Stimulated activated naive CD8-positive, alpha-beta T cell treated with anti-CD3 and anti-CD28 coated beads, Interleukin-15, Interleukin-2, amounts not matched to agents 100 U/mL and 50 U/mL, for 24 hours (primary cell): ENCODE data around the gene KCTD5.
"Not testable (repeated sequence)": the region's sequence is repeated elsewhere in the genome, so short reads cannot be mapped to it uniquely, and the experiment has no call there.

ENCODE experiments used
- ATAC-seq: fragments of 150-1000 bp; cut with Tn5 transposase; one replicate; pipeline ENCODE4 v1.10.0; 2021
- DNase-seq: peaks from one replicate; pipeline ENCODE4 v3.0.0; 2021

Gene KCTD5

GRCh38 chr16:2673066-2673999 lies 9.0 kb upstream of the KCTD5 start:
- ATAC-seq (peak; percentile 97), DNase-seq (peak; percentile 95)

DNA sequence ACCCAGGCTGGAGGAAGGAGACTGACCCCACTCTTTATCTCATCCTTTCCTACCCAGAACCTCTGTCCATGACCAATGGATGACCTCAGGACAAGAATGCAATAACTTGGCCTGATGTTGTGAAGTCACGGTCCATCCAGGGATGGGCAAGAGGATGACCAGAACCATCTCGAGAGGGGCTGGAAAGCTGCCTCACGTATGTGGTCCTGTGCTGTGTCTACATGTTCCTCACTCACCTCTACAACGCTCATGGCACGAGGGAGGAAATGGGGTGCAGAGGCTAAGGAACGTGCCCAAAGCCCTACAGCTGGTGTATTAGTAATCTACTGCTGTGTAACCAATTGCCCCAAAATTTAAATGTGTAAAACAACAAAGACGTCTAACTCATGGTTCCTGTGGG lies 7.3 kb upstream of the KCTD5 start:
- DNase-seq (no peak), ATAC-seq (no peak)

DNA sequence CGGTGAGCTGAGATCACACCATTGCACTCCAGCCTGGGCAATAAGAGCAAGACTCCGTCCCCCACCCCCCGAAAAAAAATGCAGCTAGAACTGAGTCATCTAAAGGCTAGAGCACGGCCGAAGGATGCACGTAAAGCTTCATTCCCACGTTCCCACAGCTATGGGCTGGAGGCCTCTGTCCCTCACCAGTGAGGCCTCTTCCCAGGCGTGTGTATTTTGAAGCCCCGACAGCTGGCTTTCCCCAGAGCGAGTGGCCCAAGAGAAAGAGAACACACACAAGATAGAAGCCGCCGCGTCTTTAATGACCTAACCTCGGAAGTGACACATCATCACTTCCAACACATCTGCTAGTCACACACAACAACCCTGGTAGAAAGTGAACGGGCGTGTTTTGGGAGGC lies 6.6 kb upstream of the KCTD5 start:
- ATAC-seq = no peak

DNA sequence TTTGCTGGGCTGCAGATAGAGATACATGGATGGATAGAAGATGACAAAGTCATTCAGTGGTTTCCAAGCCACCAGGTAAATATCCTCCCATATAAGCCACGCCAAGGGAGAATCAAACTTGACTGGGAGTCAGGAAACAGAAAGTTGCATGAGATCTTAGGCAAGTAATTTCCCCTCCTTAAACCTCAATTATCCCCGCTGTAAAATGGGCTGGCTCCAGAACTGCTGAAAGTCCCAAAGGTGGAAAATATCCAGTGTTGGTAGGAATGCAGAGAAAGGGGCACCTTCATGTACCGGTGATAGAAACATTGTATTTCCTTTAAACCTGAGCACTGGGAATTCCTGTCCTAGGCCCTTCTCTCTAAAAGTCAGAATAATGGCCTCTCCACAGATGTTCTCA lies 5.4 kb upstream of the KCTD5 start:
- DNase-seq, ATAC-seq: not testable (repeated sequence)

More for the DNA sequence above, 6.6 kb upstream of the KCTD5 start:
- no peak for DNase-seq

DNA sequence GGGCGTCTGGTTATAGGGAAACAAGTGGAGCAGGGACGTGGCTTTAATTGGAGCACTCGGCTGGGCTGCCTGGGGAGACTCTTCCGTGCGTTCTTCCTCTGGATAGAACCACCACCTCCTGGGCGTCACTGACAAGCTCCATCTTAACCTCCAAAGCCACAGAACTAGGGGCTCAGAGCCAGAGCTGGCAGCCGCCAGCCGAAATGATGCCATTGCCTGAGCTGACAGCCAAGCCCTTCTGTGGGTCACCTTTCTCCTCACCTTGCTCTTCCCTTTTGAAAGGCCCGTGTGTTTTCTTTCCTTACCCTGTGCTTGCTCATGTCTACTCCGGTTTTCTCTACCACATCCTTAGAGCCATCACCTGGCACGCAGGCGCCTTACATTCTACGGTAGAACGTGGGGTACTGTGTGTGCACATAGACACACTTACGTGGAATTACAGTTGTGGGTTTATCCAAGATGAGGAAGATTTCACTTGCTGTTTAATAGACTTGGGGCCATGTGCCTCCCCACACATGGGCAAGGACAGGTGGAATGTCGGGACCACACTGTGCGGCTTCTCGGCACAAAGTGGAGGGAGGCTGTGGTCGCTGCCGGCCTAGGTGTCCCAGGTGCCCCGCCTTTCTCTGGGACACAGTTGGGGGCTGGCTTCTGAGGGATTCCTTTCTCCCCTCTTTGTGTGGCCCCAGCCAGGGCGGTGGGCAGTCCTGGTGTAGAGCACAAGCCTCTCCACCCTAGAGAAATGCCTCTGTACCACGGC lies 3.9 kb upstream of the KCTD5 start:
- DNase-seq, ATAC-seq: not testable (repeated sequence)

DNA sequence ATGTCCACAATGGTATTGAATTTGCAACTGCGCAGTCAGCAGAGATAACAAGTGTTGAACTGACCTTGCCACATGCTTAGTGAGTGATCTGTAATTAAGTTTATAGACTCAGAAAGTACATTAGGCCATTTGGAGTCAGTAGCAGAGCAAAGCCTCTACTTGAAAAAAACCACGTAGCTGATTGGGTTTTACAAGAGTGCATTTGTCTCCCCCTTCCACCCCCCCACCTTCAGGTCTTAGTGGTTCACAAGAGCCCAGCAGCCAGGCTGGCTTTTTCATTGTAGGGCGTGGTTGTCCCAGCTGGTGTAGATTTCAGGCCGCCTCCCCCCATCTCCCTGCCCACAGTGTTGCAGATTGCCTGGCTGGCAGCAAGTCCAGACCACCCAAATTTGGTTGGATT lies 2.4 kb upstream of the KCTD5 start:
- not testable (repeated sequence) for DNase-seq, ATAC-seq

GRCh38 chr16:2680360-2680759 lies 2.0 kb upstream of the KCTD5 start:
- not testable (repeated sequence) for DNase-seq
- ATAC-seq = peak; percentile 20

GRCh38 chr16:2683041-2683440 lies 718 bp downstream of the KCTD5 start:
- not testable (repeated sequence) for DNase-seq, ATAC-seq

GRCh38 chr16:2686075-2686474 lies 3.8 kb downstream of the KCTD5 start:
- ATAC-seq = peak; percentile 6
- not testable (repeated sequence) for DNase-seq

- ATAC-seq = peak; percentile 7
Measured at GRCh38 chr16:2686912-2687507, 4.7 kb downstream of the KCTD5 start.

DNA sequence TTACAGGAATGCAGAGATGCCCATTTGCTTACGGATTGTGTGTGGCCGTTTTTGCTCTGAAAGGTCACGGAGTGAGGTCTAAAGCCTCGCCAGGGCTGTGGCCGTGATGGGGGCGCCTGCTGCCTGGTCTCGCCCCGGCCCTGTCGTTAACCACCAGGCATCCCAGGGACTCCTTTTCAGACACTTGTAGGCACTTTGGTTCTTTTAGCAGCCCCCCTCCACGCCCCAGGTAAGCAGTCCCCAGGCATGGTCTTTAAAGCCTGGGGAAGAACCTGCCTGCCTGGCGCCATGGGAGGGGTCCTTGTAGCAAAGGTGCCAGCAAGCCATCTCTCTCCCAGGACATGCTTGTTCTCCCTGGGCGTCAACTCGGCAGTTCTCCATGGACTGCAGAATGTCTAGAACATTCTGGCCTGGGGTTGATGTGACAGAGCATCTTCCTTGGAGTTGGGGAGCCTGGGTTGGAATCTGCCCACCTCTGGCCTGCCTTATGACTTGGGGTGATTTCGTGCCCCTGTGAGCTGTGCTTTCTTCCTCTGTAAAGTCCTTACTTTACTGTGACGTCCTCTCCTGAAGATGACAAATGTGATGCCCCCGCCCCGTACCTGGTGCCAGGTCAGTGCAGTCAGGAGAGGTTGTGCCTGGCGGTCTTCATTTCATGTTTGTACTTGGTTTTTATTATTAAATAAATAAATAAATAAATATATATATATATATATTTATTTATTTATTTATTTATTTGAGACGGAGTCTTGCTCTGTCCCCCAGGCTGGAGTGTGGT lies 5.4 kb downstream of the KCTD5 start:
- DNase-seq (no peak), ATAC-seq (no peak)

More at GRCh38 chr16:2686912-2687507, 4.7 kb downstream of the KCTD5 start:
- peak; percentile 55 for DNase-seq

DNA sequence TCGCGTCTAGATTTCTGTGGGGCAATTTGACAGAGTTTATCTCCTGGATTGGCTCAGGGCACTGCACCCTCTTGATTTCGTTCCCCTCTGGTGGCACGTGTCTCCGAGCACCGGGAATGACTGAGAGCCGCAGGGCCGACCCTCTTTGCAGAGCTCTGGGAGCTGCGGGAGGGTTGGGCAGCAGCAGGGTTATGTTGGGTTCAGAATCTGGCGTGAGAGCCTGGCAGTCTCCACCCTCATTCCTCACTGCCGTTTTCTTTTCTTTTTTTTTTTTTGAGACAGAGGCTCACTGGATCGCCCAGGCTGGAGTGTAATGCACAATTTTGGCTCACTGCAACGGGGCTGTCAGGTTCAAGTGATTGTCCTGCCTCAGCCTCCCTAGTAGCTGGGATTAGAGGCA lies 7.1 kb downstream of the KCTD5 start:
- ATAC-seq, DNase-seq: not testable (repeated sequence)

GRCh38 chr16:2689968-2690801 lies 7.9 kb downstream of the KCTD5 start:
- ATAC-seq (no peak), DNase-seq (no peak)

GRCh38 chr16:2690852-2691251 lies 8.5 kb downstream of the KCTD5 start:
- no peak for ATAC-seq
- DNase-seq = no peak

DNA sequence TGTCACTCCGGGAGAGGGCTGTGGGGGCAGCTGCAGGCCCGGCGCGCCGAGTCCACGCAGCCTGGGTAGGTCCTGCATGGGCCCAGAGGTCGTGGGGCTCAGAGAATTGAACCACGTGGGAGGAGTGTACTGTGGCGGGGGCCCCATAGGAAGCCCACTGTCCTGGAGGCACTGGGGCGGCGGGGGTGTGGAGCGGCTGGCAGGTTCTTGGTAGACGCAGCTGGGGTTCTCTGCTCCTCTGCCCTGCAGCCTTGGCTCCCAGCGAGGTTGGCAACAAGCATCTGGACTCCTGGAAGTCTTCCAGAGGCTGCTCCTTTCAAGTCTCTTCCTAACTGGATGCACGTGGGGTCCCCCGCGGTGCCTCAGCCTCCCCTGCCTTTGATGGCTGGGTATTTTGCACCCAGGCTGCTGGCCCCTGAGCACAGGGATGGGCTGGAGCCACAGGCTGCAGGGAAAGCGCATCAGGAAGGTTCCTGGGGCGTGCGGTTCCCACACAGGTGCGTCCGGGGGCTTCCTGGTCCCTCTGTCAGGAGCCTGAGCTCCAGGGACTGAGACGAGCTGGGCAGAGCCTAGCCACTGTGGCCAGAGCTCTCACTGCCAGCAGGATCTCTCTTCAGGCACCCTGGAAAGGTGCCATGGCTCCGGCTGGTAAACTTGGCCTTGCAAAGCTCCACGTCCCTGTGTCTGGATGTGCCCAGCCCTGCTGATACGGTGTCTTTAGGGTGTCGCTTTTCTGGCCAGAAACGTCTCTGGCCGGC lies 9.3 kb downstream of the KCTD5 start:
- ATAC-seq (no peak), DNase-seq (no peak)

DNA sequence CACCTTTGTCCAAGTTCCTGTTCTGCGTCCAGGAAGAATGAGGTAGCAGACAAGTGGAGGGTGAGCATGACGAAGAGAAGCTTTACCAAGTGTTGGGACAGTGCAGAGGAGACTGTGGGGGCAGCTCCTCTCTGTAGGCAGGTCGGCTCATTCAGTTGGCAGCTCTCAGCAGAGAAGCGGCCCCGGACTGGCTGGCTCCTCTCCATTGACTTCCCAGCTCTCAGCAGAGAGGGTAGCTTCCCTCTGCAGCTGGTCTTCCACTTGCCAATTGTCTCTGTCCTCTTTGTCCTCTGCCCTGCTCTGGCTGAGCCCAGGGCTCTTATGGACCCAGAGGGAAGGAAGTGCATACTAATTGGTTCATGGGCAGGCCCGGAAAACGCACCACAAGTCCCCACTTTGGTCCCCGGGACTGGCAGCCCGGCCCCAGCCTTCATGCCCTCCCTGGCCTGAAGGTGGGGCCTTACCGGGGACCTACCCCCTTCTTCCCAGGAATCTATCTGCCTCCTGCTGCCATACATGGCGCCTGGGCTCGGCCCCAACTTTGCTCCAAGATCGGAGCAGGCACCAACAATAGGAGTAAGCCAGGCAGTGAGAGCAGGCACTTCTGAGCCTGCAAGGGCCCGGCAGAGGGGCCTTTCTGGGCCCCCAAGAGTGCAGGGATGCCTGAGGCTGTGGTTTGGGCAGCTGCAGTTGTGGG lies 10.1 kb downstream of the KCTD5 start:
- DNase-seq = no peak
- no peak for ATAC-seq

- no peak for DNase-seq
- no peak for ATAC-seq
Measured at GRCh38 chr16:2692948-2693651, 10.8 kb downstream of the KCTD5 start.

DNA sequence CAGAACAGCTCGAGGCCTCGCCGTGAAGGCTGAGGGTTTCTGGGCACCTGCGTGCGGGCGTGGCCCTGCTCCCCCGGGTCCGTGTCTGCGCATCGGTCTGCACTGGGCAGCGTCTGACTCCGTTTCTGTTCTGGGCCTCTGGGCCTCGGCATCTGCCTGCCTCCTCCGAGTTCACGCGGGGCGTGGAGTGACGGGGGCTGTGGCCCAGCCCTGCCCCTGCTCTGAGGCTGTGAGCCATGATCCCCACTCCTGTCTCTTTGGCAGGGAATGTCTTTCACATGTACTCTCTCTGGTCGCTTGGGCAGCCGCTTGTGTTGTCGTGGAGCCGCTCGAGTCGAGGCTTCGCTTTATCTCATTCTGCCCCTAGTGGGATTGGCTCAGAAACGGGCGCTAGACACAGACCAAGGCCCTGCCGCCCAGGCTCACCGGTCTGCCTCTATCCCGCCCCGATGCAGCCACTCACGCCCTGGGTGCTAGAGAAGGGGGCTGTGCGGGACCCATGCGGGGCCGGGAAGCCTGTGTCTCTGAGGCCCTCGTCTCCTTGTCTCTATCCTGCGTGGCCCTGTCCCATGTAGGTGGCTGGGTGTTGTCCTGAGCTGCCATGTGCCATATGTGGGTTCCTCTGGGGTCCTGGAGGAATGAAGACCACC lies 14.4 kb downstream of the KCTD5 start:
- ATAC-seq = not testable (repeated sequence)

More for the DNA sequence above, 14.4 kb downstream of the KCTD5 start:
- not testable (repeated sequence) for DNase-seq
